ENCODE data around the gene DLGAP1. TPM values are rescaled to one million over a fixed set of nuclear protein-coding genes. Genes with fewer than 3 reads are reported as not detected.

DLGAP1 gene
- total RNA-seq, 1 donor from 2014 or later, result 3.7 TPM

DNA sequence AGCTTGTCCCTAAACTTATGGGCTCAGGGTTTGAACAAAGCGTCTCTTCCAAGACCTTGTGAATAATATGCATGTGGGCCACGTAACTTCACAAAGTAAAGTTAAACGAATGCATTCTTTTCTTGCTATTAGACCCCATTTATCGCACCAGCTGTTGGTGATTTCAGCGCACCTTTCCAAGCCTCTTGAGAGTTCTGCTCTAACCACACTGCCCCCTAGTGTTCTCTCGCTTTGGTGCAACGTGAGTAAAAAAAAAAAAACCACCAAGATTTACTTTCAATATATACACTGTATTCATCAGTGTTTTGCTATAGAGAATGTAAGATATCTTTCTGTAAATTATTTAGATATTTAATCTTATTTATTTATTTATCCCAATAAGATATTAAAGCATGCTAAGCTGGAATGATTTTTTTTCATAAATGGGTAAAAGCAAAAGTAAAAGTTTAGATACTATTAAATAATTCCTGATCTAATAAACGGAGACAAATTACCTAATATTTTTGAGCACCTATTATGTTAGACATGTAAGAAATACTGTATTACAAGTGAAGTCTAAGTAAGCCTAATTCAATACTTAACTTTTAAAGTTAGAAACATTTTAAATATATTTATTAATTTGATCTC lies 459.5 kb downstream of the DLGAP1 start:
- DNase-seq (ENCODE audit: extremely low spot score, unreplicated experiment), result no peak
- TF ChIP-seq, protein P1, sequence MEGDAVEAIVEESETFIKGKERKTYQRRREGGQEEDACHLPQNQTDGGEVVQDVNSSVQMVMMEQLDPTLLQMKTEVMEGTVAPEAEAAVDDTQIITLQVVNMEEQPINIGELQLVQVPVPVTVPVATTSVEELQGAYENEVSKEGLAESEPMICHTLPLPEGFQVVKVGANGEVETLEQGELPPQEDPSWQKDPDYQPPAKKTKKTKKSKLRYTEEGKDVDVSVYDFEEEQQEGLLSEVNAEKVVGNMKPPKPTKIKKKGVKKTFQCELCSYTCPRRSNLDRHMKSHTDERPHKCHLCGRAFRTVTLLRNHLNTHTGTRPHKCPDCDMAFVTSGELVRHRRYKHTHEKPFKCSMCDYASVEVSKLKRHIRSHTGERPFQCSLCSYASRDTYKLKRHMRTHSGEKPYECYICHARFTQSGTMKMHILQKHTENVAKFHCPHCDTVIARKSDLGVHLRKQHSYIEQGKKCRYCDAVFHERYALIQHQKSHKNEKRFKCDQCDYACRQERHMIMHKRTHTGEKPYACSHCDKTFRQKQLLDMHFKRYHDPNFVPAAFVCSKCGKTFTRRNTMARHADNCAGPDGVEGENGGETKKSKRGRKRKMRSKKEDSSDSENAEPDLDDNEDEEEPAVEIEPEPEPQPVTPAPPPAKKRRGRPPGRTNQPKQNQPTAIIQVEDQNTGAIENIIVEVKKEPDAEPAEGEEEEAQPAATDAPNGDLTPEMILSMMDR (conservative IDR thresholded peaks at IDR 0.05), result peak; percentile 97
- peaks cover 11% of the 10 kb centered on the region for H3K4me1 Mint-ChIP-seq (ENCODE audit: unreplicated experiment)
- no peaks in the 10 kb centered on the region for H3K36me3 Mint-ChIP-seq
- no peaks in the 10 kb centered on the region for H3K9me3 Mint-ChIP-seq
- H3K27me3 Mint-ChIP-seq, result peaks cover 3% of the 10 kb centered on the region
- H3K27ac Mint-ChIP-seq, result no peak overlapping the region
- H3K4me3 Mint-ChIP-seq, result no peak overlapping the region

GRCh38 chr18:3993941-3994687 lies 461.0 kb downstream of the DLGAP1 start:
- Mint-ChIP-seq H3K4me3 (no peak overlapping the region), H3K4me1 (ENCODE audit: unreplicated experiment) (peaks cover 11% of the 10 kb centered on the region), H3K36me3 (no peaks in the 10 kb centered on the region), H3K27me3 (peaks cover 3% of the 10 kb centered on the region), H3K27ac (no peak overlapping the region), H3K9me3 (no peaks in the 10 kb centered on the region)
- no peak for DNase-seq (ENCODE audit: extremely low spot score, unreplicated experiment)
- TF ChIP-seq, protein P1 (conservative IDR thresholded peaks at IDR 0.05), result no peak

- H3K27me3 Mint-ChIP-seq, result peaks cover 4% of the 10 kb centered on the region
- H3K4me1 Mint-ChIP-seq (ENCODE audit: unreplicated experiment), result peaks cover 25% of the 10 kb centered on the region
- DNase-seq (ENCODE audit: extremely low spot score, unreplicated experiment), result no peak
- H3K9me3 Mint-ChIP-seq, result no peaks in the 10 kb centered on the region
- no peaks in the 10 kb centered on the region for H3K36me3 Mint-ChIP-seq
- no peak overlapping the region for H3K4me3 Mint-ChIP-seq
- TF ChIP-seq, protein P1 (conservative IDR thresholded peaks at IDR 0.05), result no peak
- no peak overlapping the region for H3K27ac Mint-ChIP-seq
Observed at GRCh38 chr18:3985664-3986063, 469.4 kb downstream of the DLGAP1 start.

DNA sequence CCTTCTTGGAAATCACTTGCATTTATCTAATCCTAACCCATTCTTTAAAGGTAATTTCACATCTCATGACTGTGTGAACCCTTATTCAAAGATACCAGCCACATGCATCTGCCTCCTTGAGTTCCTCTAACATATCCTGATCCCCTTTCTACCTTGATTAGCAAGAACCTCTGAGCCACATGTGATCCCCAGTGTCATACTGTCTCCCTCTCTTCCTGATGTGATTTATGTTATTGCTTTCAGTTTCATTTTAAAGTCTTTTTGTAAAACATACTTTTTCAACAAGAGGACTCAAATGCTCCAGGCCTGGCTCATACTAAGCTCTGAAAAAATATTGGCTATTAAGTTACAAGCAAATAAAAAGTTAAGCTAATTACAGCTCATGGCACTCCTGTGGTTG lies 470.1 kb downstream of the DLGAP1 start:
- Mint-ChIP-seq H3K27ac (no peak overlapping the region), H3K36me3 (no peaks in the 10 kb centered on the region), H3K9me3 (no peaks in the 10 kb centered on the region), H3K27me3 (peaks cover 4% of the 10 kb centered on the region), H3K4me1 (ENCODE audit: unreplicated experiment) (peaks cover 25% of the 10 kb centered on the region), H3K4me3 (no peak overlapping the region)
- TF ChIP-seq, protein P1 (conservative IDR thresholded peaks at IDR 0.05), result no peak
- no peak for DNase-seq (ENCODE audit: extremely low spot score, unreplicated experiment)

DNA sequence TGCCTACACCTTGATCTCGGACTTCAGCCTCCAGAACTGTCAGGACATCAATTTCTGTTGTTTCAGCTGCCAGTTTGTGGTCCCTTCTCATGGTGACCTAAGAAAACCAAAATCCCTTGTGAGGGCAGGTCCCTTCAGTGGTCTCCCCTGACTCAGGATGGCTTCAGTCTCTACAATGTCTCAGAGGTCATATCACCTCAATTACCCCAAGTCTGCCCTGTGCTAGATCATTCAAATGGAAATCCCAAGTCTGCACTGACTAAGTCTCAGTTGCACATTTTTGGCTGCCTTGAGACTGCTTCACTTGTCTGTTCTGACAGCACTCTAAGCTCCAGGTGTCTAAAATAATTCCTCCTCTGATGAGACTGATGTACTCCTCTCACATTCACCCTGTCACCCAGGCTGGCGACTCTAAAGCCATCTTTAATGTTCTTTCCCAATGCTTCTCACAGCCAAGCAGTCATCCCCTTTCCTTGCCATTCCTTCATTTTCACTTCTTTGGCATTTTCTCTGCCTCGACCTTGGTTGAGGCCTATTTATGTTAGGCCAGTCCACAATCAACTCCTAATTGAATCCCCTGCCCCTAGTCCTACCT lies 470.8 kb downstream of the DLGAP1 start:
- H3K4me3 Mint-ChIP-seq, result no peak overlapping the region
- TF ChIP-seq, protein P1 (conservative IDR thresholded peaks at IDR 0.05), result no peak
- no peak for DNase-seq (ENCODE audit: extremely low spot score, unreplicated experiment)
- no peaks in the 10 kb centered on the region for H3K9me3 Mint-ChIP-seq
- peaks cover 25% of the 10 kb centered on the region for H3K4me1 Mint-ChIP-seq (ENCODE audit: unreplicated experiment)
- peaks cover 4% of the 10 kb centered on the region for H3K27me3 Mint-ChIP-seq
- H3K36me3 Mint-ChIP-seq, result no peaks in the 10 kb centered on the region
- no peak overlapping the region for H3K27ac Mint-ChIP-seq

Measured in type B pancreatic cell (in vitro differentiated cells).